ENCODE data around the gene AJAP1.
"Not testable (repeated sequence)": the region's sequence is repeated elsewhere in the genome, so short reads cannot be mapped to it uniquely, and the experiment has no call there.

The AJAP1 gene, protein sequence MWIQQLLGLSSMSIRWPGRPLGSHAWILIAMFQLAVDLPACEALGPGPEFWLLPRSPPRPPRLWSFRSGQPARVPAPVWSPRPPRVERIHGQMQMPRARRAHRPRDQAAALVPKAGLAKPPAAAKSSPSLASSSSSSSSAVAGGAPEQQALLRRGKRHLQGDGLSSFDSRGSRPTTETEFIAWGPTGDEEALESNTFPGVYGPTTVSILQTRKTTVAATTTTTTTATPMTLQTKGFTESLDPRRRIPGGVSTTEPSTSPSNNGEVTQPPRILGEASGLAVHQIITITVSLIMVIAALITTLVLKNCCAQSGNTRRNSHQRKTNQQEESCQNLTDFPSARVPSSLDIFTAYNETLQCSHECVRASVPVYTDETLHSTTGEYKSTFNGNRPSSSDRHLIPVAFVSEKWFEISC

GRCh38 chr1:4653796-4654725 is at the start of gene AJAP1:
Gene AJAP1, plus strand, starts transcription at chr1:4654609. Its CDS starts 817 bp downstream, at chr1:4655426.
- DNase-seq, result no peak

DNA sequence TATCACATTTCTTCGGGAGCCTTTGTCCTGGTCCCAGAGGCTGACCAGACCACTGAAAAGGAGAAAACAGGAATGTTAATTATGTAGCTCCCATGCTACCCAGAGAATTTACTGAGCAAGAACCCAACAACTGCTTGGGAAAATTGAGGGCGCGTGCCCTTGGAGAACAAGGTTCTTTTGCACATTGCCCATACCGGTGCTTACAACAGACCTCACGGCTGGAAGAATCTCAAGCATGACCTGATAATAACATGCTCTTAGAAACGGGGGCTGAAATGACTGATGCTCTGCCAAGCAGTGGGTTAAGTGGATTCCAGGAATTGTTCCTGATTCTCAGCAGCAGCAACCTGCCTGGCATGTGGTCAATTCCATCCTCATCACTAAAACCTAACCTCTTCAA is 49.3 kb upstream of the AJAP1 start:
- no peak for DNase-seq

- no peak for DNase-seq
Observed at GRCh38 chr1:4611563-4612341, 42.7 kb upstream of the AJAP1 start.

- no peak for DNase-seq
Observed at GRCh38 chr1:4612991-4613390, 41.4 kb upstream of the AJAP1 start.

DNA sequence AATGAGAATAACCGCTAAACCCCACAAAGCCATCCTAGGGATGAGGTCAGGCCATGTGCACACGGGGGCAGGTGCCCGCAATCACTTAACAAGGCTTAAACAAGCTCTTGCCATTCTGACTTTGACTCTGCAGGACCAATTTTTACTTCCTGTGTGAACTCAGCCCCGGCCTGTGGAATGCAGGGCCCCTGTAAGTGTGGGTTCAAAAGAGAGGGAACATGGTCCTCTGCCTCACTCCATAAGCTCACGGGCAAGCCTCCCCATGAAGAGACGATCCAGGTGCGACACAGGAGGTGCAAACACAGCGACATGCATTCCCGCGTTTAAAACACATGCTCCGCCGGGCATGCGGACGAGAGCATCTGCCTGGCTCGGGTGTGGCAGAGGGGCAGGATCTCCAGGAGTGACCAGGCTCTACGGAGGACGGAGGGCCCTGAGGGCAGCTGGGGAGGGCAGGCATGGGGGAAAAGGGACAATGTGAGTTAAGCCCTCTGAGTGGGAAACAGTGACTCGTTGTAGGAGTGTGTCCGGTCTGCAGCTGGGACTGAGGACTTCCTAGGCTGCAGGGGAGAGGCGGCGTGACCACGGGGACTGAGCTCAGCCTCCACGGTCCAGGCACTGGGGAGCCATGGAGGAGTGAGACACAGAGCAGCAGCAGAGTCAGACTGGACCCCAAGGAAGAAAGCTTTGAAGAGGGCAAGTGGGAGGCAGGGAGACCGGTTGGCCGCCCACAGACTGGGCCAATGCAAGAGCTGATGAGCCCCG is 40.6 kb upstream of the AJAP1 start:
- DNase-seq, result no peak

DNA sequence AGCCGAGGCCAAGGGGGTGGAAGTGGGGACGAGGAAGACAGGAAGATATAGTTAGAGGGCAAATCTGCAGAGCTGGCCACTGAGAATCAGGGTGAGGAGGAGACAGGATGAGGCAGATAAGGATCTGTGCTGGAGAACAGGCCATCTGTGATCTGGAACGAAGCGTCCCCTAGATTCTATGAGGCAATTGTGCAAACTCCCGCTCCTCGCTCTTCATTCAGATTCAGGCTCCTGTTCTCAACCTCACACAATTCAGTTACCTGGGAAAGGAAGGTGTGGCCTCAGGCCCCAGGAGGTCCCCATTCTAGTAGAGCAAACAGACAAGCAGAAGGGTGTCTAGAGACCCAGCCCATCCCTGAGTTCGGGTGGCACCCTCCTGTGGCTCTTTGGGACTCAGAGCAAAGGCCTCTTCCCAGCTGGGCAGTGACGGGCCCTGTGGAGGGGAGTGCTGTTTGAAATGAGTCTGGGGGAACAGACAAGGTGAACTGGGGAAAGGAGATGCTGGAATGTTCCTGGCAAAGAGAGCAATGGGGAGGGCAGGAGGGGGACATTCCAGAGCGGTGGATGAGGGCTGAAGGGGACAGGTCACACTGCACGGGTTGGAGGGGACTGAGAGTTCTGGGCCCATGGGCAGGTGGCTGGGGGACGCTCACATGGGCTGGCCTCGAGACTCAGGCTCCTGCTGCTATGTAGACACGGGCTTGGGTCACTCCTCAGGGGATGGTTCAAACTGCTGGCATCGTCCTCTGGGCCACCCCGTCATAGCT is 39.9 kb upstream of the AJAP1 start:
- DNase-seq, result no peak

GRCh38 chr1:4615138-4615470 is 39.3 kb upstream of the AJAP1 start:
- no peak for DNase-seq

DNA sequence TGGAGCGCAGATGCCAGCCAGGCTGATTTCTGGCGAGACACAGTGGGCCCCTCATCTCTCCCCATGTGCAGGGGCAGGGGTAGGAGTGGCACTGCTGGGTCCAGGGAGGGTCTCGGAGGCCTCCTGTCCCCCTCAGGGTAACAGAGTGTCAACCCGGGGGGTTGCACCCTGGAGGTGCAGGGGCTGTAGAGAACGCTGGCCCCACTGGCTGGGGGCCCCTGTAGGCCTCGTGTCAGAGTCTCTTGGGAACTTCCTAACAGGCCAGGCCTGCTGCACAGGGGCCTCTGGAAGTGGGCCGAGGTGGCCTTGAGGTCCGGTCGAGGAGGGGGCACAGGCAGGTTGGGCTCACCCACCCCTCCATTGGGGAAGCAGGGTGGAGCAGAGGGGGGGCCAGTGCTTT is 38.9 kb upstream of the AJAP1 start:
- no peak for DNase-seq

DNA sequence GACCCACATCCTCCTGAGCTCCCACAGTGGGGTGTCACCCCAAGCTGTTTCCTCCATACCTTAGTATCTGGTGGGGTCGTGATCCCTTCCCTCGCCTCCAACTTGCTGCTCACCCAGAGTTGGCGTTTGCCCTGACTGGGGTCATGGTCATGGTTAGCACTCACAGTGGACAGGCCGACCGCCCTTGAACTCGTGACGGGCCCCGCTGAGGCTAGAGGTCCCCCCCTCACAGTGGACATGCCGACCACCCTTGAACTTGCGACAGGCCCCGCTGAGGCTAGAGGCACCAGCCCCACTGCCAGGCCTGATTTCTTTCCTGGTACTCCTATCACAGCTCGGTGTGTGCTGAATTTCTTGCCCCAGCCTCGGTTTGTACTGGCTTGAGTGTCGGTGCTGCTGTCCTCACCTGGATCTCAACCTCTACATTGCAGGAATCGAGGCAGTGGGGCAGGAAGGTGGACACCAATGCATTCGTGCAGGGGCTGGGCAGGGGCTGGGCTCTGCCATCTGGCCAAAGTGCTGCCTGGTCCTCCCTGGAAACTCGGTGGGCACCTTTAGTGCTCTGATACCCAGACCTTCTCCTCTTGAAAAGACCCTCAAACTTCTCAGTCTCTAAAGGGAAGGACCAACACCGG is 37.5 kb upstream of the AJAP1 start:
- DNase-seq, result no peak

DNA sequence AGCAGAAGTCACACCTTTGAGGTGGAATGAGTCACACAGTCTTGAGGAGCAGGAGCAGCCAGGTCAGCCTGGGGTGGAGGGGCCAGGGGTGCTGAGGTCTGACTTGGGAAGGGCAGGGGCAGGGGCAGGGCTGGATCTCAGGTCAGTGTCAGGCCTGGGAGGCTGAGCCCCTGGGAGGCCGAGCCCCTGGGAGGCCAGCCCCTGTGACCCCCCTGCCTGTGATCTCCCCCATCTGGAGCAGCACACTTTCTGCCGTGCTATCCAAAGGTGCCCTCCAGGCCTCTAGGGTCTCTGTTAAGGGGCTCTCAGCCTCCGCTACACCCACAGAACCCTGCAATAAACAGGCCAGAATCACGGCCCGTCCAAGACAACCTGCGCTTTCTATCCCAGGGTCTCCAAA is 36.9 kb upstream of the AJAP1 start:
- no peak for DNase-seq

GRCh38 chr1:4618827-4619226 is 35.6 kb upstream of the AJAP1 start:
- DNase-seq, result not testable (repeated sequence)

GRCh38 chr1:4621646-4622045 is 32.8 kb upstream of the AJAP1 start:
- peak; percentile 45 for DNase-seq

DNA sequence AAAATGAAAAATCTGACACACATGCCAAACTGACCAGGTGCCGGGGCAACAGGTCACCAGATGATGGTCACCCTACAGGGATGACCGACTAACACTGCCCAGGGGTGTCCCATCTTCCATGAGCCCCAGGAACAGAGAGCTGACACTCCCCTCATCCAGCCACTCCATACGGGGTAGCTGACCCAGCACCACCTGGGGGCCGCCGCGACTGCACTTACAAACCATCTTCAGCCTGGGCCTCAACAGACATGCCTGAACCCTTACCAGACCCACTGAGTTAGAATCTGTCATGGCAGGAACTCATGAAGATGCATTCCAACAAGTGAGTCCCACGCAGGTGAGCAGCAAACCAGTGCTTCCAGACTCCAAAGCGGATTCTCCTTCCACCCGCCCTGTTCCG is 31.6 kb upstream of the AJAP1 start:
- DNase-seq, result no peak

DNA sequence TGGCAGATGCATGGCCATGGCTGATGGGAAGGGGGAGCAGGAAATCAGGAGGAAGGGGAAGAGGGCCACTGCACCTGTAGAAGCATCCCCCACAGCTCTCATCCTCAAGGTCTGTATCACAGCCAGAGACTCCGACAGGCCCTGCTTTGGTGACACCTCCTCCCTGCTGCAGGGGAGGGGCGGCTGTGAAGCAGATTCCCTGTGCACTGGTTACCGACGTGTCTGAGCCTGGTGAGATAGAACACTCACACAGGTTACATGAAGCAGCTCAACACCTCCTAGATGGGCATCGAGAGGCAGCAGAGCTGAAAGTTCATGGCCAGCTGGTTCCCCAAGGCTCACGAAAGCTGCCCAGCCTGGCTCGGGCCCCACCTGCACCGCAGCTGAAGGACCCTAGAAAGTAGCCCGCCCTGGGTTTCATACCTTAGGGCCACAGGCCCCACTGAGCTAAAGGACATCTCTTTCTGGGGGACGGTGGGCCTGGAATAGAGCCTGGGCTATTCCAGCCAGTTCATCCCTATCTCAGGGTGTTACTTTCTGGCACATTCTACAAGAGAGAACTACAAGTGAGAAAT is 30.2 kb upstream of the AJAP1 start:
- DNase-seq, result no peak

DNA sequence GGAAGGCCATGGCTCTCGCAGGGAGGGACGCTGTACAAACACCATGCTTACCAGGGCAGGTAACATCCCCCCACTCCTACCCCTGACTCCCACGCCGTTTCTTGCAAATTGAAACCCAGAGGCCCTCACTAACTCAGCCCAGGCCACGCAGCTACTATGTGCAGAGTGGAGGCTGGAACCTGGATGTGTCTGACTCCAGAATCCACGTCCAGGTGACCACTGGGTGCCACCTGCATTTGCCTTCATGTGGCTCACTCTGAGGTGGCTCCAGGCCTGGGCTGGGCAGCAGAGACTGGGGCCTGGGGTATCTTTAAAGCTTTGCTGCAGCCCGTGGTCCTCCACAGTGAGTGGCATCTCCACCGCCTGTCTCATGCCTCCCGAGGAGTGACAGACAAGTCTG is 29.6 kb upstream of the AJAP1 start:
- DNase-seq, result no peak

GRCh38 chr1:4626061-4626460 is 28.3 kb upstream of the AJAP1 start:
- DNase-seq, result no peak

- DNase-seq, result no peak
Observed at GRCh38 chr1:4626560-4627319, 27.7 kb upstream of the AJAP1 start.

DNA sequence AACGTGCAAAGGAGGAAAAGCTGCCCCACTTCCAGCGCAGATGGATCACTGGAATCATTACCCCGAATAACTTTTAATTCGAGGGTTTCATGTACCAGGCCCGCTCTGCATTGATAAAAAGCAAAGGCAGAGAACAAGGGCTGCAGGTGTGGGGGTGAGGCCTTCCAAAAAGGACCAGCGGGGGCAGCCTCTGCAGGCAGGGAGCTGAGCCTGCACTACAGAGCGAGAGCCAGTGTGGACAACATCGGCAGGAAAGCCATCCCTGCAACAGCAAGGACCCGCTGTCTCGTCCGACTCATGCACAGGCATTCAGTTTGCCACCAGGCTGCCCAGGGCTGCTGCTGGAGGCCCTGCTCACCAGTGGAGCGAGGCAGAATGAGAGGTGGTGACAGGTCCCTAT is 27.1 kb upstream of the AJAP1 start:
- DNase-seq, result no peak

DNA sequence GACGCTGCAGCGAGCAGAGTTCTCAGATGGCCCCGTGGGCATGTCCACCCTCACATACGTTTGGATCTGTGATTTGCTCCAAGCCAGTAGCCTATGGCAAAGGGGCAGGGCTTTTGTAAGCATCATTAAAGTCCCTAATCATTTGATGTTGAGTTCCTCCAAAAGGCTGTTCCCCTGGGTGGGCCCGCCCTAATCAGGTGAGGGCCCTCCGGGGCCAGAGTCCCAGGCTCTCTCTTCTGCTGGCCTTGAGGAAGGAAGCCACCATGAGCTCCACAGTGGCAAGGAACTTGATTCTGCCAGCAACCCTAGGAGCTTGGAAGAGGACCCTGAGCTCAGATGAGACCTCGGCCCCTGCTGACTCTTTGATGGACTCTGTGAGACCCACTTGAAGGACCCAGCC is 25.4 kb upstream of the AJAP1 start:
- DNase-seq, result no peak

DNA sequence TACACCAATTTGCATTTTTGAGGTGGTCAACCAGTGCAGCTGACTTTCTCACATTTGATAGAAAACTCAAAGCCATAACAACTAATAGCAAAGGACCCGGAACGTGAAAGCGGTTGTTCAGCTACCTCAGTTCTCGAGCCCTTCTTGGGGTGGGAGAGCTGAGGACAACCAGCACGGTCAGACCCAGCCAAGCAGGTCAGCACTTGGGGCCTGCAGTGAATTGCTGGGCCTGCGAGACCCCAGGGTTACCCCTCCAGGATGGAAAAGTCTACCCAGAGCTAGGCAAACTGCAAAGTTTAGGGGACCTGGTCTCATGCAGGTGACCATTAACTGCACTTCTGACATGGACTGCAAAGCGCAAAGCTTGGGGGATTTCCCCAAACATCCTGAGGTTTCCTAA is 23.8 kb upstream of the AJAP1 start:
- no peak for DNase-seq
